GM12874 (cell line): Measurements from ENCODE around the gene PTPRN2.

Experiments used
- TF ChIP-seq, protein P1 (sequence below): IDR thresholded peaks from 2 replicates; pipeline ENCODE4 v1.5.1; 2011; ENCODE audit warnings: low read depth, mild to moderate bottlenecking, control low read depth, low read length, moderate library complexity; ENCODE audit not compliant: insufficient read depth

PTPRN2 gene

GRCh38 chr7:157713591-157713990, 874.0 kb downstream of the PTPRN2 start:
- TF ChIP-seq, protein P1, sequence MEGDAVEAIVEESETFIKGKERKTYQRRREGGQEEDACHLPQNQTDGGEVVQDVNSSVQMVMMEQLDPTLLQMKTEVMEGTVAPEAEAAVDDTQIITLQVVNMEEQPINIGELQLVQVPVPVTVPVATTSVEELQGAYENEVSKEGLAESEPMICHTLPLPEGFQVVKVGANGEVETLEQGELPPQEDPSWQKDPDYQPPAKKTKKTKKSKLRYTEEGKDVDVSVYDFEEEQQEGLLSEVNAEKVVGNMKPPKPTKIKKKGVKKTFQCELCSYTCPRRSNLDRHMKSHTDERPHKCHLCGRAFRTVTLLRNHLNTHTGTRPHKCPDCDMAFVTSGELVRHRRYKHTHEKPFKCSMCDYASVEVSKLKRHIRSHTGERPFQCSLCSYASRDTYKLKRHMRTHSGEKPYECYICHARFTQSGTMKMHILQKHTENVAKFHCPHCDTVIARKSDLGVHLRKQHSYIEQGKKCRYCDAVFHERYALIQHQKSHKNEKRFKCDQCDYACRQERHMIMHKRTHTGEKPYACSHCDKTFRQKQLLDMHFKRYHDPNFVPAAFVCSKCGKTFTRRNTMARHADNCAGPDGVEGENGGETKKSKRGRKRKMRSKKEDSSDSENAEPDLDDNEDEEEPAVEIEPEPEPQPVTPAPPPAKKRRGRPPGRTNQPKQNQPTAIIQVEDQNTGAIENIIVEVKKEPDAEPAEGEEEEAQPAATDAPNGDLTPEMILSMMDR = no peak

GRCh38 chr7:157712666-157713235, 874.9 kb downstream of the PTPRN2 start:
- TF ChIP-seq, protein P1 = no peak

- TF ChIP-seq, protein P1 = no peak
Measured at GRCh38 chr7:157711353-157711888, 876.2 kb downstream of the PTPRN2 start.

DNA sequence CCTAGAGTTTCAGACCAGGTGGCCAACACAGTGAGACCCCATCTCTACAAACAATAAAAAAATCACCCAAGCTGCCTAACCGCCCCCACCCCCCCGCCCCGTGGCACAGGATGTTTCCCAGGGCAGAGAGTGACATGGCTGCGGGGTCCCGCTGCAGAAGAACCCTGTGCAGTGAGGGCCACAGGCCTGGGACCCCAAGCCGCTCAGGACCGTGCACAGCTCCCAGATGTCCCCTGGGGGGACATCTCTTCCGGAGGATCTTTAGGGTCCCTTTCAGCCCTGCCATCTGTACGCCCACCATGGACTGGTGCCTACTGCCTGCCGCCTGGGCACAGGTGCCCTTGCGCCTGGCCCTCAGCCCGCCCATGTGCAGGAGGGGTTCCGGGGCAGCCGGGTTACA, 877.2 kb downstream of the PTPRN2 start:
- TF ChIP-seq, protein P1 = no peak

GRCh38 chr7:157709531-157710251, 877.9 kb downstream of the PTPRN2 start:
- TF ChIP-seq, protein P1 = no peak

GRCh38 chr7:157708919-157709295, 878.7 kb downstream of the PTPRN2 start:
- TF ChIP-seq, protein P1 = no peak

DNA sequence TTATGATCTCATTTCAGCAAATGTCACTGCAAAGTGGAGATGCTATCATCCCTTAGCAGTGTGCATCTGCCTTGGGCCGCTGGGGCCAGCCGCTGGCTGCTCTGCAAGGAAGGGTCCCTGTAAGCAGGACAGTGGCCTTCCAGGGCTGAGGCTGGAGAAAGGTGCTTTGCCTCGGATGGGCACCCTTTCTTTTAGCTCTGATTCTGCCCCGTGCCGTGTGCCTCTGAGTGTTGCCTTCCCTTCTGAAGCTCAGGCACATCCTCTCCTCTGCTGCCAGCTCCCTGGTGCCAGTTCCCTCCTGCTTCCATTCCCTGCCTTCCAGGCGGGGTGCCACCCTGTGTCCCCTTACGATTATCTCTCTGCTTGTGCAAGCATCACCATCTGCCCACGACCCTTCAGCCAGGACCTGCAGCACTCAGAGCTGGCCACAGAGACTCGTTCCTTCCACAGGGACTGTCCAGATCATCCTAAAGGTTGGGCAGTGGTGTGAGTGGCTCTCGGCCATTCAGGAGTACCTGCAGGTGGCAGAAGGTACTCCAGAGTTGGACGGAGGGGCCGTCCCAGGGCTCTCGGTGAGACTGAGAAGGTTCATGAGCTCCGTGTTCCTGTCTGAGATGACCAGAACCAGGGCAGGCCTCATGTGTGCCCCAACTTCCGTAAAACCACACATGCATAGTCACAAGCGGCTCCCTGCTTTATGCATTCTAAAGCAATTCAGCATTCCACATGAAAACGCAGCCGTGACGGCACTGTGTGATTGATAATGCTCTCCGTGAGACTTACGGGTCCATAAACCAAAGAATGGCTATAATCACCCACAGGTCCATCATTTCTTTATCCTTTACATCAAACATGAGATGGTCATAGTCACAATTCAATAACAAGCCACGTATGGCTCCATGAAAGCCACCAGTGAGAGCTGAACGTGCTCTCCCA, 879.4 kb downstream of the PTPRN2 start:
- TF ChIP-seq, protein P1 = no peak
